GM04504 (cell line): ENCODE results near the gene AGXT.

Source experiments
- DNase-seq: peaks from one replicate; pipeline ENCODE4 v3.0.0-alpha.2; 2012; ENCODE audit warnings: low read depth

Gene AGXT

GRCh38 chr2:240868286-240869108 is at the start of gene AGXT:
Gene AGXT, plus strand, starts transcription at chr2:240868824. Its CDS starts 42 bp downstream, at chr2:240868866.
- DNase-seq: no peak

GRCh38 chr2:240819126-240819857 is 49.3 kb upstream of the AGXT start:
- DNase-seq: no peak

- DNase-seq: no peak
These were observed 48.6 kb upstream of the AGXT start, which contains the start of gene KIF1A for GRCh38 chr2:240819858-240820606. Gene KIF1A, minus strand, starts transcription at chr2:240820219. Its CDS starts 22,467 bp downstream, at chr2:240797752.

GRCh38 chr2:240820607-240821428 is 47.8 kb upstream of the AGXT start:
- DNase-seq: no peak

- no peak for DNase-seq
These were observed 47.2 kb upstream of the AGXT start for GRCh38 chr2:240821429-240821778.

GRCh38 chr2:240822280-240822847 is 46.3 kb upstream of the AGXT start:
- DNase-seq: no peak

- DNase-seq: no peak
These were observed 44.9 kb upstream of the AGXT start for GRCh38 chr2:240823449-240824336.

GRCh38 chr2:240825476-240825875 is 43.1 kb upstream of the AGXT start:
- no peak for DNase-seq

GRCh38 chr2:240831594-240832204 is 36.9 kb upstream of the AGXT start:
- DNase-seq: no peak

- peak; percentile 29 for DNase-seq
These were observed 36.4 kb upstream of the AGXT start for GRCh38 chr2:240832205-240832727.

GRCh38 chr2:240832921-240833494 is 35.6 kb upstream of the AGXT start:
- no peak for DNase-seq

- DNase-seq: no peak
These were observed 34.8 kb upstream of the AGXT start for GRCh38 chr2:240833724-240834285.

GRCh38 chr2:240834377-240834975 is 34.1 kb upstream of the AGXT start:
- DNase-seq: no peak

- DNase-seq: no peak
These were observed 33.1 kb upstream of the AGXT start for GRCh38 chr2:240835528-240835927.

- DNase-seq: peak; percentile 26
These were observed 31.7 kb upstream of the AGXT start for GRCh38 chr2:240836781-240837467.

GRCh38 chr2:240837621-240838020 is 31.0 kb upstream of the AGXT start:
- DNase-seq: no peak
